Bronchial epithelial cell (primary cell): ENCODE data around the gene RNF152. TPM values are rescaled to one million over a fixed set of nuclear protein-coding genes. Genes with fewer than 3 reads are reported as not detected.

Experiments used
- DNase-seq: peaks from one replicate; pipeline ENCODE4 v3.0.0-alpha.2; 2010; ENCODE audit warnings: low read depth
- FAIRE-seq: peaks from 2 replicates; lab custom pipeline; 2011; peaks lifted over from hg19 to GRCh38; lab: Jason Lieb, UNC
- H3K27me3 ChIP-seq: 2 replicates; pipeline ENCODE4 v1.5.1; 2011; ENCODE audit warnings: low read length; ENCODE audit not compliant: control insufficient read depth, insufficient read depth
- H3K36me3 ChIP-seq: 2 replicates; pipeline ENCODE4 v1.5.1; 2011; ENCODE audit warnings: low read length; ENCODE audit not compliant: control insufficient read depth, insufficient read depth
- H3K4me3 ChIP-seq: 2 replicates; pipeline ENCODE4 v1.5.1; 2011; ENCODE audit warnings: mild to moderate bottlenecking, low read depth, low read length, control low read depth
- total RNA-seq: library from RNA; depleted of rRNA; stranded (reverse); fragments of >200 nt; gene quantifications from 2 replicates; pipeline ENCODE4 v1.2.1, GENCODE V29; 2014
- TF ChIP-seq, protein P1 (sequence below): IDR thresholded peaks from 2 replicates; pipeline ENCODE4 v1.5.1; 2011; ENCODE audit warnings: mild to moderate bottlenecking, moderate library complexity, low read length, control low read depth, inconsistent platforms; ENCODE audit not compliant: insufficient read depth, severe bottlenecking

RNF152 gene
- total RNA-seq, 1 donor from 2014 or later, result 31.9 TPM

DNA sequence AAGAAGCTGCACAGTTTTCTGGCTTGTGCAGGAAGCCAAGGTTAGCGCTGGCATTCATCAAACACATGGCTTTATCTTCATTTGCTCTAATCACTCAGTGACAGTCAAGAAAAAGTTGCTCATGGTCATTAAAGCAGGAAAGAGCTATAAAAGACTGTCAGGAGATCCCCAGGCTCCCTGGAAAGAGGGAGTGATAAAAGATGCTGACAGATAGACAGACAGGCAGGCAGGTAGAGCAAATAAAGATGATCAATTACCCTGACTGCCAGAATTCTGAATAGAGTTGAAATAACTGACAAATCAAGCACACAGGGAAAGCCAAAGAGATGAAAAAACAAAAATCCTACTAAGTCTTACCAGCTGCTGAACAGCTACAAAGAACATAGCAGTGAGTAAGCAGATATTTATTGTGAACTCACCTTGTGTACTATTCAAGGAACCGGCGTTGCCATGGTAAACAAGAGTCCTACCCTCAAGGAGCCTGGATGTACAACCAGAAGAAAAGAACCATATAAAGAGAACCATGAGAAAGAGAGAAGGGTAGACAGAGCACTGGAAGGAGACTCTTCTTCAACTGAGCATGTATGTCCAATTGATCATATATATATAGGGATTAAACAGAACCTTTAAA is 68.0 kb downstream of the RNF152 start:
- no peaks in the 10 kb centered on the region for H3K27me3 ChIP-seq
- peak; percentile 27 for DNase-seq
- no peak overlapping the region for H3K4me3 ChIP-seq
- FAIRE-seq, result no peak
- TF ChIP-seq, protein P1, sequence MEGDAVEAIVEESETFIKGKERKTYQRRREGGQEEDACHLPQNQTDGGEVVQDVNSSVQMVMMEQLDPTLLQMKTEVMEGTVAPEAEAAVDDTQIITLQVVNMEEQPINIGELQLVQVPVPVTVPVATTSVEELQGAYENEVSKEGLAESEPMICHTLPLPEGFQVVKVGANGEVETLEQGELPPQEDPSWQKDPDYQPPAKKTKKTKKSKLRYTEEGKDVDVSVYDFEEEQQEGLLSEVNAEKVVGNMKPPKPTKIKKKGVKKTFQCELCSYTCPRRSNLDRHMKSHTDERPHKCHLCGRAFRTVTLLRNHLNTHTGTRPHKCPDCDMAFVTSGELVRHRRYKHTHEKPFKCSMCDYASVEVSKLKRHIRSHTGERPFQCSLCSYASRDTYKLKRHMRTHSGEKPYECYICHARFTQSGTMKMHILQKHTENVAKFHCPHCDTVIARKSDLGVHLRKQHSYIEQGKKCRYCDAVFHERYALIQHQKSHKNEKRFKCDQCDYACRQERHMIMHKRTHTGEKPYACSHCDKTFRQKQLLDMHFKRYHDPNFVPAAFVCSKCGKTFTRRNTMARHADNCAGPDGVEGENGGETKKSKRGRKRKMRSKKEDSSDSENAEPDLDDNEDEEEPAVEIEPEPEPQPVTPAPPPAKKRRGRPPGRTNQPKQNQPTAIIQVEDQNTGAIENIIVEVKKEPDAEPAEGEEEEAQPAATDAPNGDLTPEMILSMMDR, result no peak
- no peaks in the 10 kb centered on the region for H3K36me3 ChIP-seq

DNA sequence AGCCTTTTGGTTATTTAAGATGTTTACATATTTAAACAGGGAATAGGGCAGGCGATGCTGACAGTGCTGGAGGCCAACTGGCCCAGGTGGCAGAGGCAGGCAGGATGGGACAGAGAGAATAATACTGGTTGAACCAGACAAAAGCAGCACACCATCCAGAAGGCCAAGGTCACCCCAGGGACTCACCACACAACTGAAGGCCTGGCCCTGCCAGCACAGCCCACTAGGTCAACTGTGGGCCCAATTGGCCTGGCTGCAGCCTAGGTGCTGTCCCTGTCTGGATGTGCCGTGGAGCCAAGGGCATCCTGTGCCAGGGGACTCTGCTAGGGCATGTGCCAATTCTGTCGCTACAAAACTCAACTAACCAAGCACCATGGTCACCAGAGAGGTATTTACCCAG is 69.2 kb downstream of the RNF152 start:
- TF ChIP-seq, protein P1, result no peak
- FAIRE-seq (no peak), DNase-seq (no peak)

DNA sequence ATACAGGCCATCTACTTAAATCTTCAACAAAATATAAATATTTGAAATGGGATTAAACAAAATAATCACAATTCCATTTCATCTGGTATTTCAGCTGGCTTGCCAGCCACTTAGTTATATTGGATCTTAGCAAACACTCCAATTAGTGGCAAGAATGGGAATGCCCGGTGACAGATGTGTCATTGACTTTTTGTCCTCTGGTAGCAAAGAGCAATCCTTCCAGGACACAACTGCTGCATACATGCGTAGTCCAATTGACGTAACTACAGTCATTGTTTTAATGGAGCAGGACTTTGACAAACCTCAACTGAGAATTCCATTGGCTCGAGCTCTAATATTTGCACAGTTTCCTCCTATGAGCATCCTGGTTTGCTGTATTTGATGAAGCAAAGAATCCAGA is 69.9 kb downstream of the RNF152 start:
- Histone ChIP-seq H3K4me3 (no peak overlapping the region), H3K36me3 (no peaks in the 10 kb centered on the region), H3K27me3 (no peaks in the 10 kb centered on the region)
- TF ChIP-seq, protein P1, result no peak
- FAIRE-seq, result peak; percentile 64
- DNase-seq, result no peak

More for the DNA sequence above, 69.2 kb downstream of the RNF152 start:
- Histone ChIP-seq H3K36me3 (no peaks in the 10 kb centered on the region), H3K27me3 (no peaks in the 10 kb centered on the region), H3K4me3 (no peak overlapping the region)

DNA sequence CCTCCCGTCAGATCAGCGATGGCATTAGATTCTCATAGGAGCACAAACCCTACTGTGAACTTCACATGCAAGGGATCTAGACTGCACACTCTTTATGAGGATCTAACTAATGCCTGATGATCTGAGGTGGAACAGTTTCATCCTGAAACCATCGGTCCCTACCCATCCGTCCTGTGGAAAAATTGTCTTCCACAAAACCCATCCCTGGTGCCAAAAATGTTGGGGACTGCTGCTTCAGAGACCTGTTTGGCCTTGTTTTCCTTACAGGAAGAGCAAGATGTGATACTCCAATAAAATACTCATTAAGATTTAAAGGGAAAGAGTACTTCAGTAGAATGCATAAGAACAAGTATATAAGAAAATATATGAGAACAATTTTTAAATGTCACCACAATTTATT is 71.1 kb downstream of the RNF152 start:
- H3K27me3 ChIP-seq, result no peaks in the 10 kb centered on the region
- FAIRE-seq (peak; percentile 47), DNase-seq (no peak)
- H3K36me3 ChIP-seq, result no peaks in the 10 kb centered on the region
- no peak overlapping the region for H3K4me3 ChIP-seq
- TF ChIP-seq, protein P1, result no peak

DNA sequence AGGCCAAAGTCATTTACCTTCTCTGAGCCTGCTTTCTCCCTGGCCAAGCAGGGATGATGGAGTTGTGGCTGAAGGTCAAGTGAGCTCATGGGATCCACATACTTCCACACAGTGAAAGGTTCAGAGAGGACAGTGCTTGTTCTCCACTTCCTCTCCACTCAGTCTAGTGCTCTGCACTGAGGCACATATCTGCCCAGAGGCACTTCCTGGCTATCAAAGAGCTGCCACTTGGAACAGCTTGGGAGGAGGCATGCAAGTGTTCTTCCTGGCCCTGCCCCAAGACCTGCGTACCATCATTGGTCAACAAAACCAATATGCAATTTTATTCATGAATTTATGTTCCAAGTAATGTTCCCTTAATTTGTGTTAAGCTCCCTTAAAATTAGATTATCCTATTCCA is 71.9 kb downstream of the RNF152 start:
- H3K4me3 ChIP-seq, result no peak overlapping the region
- DNase-seq, result peak; percentile 15
- peak; percentile 80 for FAIRE-seq
- H3K36me3 ChIP-seq, result peaks cover 3% of the 10 kb centered on the region
- TF ChIP-seq, protein P1, result no peak
- H3K27me3 ChIP-seq, result no peaks in the 10 kb centered on the region

DNA sequence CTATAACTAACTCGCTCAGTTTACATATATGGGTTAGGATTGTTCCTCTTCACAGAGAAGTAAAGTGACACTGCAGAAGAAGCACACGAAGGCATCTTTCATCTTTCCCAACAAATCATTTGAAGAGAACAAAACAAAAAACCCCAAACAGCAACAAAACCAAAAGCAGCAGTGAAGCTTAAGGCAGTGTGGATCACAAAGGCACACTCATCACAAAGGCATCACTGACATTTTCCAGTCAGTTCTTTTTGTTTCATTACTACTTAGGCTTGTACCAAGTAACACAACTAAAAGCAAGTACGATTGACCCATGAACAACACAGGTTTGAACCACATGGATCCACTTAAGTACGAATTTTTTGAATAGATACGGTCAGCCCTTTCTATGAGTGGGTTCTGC is 75.7 kb downstream of the RNF152 start:
- TF ChIP-seq, protein P1, result no peak
- DNase-seq, result no peak
- no peaks in the 10 kb centered on the region for H3K27me3 ChIP-seq
- H3K36me3 ChIP-seq, result peaks cover 8% of the 10 kb centered on the region
- no peak overlapping the region for H3K4me3 ChIP-seq
- peak; percentile 60 for FAIRE-seq
